Neural cell (in vitro differentiated cells): ENCODE results near the gene GPC5.

Source experiments
- CTCF ChIP-seq: fragments of 450-650 bp; IDR thresholded peaks from 2 replicates; pipeline ENCODE4 v1.5.1; 2014; ENCODE audit warnings: antibody characterized with exemption, mild to moderate bottlenecking, moderate library complexity; ENCODE audit not compliant: poor library complexity, severe bottlenecking
- EP300 ChIP-seq: fragments of 450-650 bp; conservative IDR thresholded peaks from 2 replicates; pipeline ENCODE4 v1.6.1; 2014; ENCODE audit warnings: antibody characterized with exemption, mild to moderate bottlenecking, moderate library complexity; ENCODE audit not compliant: poor library complexity, severe bottlenecking
- MXI1 ChIP-seq: fragments of 450-650 bp; conservative IDR thresholded peaks from 2 replicates; pipeline ENCODE4 v1.6.1; 2014; ENCODE audit warnings: antibody characterized with exemption, mild to moderate bottlenecking; ENCODE audit not compliant: poor library complexity, severe bottlenecking
- POLR2AphosphoS5 ChIP-seq: IDR thresholded peaks from 2 replicates; pipeline ENCODE4 v1.6.1; 2012
- RAD21 ChIP-seq: fragments of 450-650 bp; conservative IDR thresholded peaks from 2 replicates; pipeline ENCODE4 v1.6.1; 2014; ENCODE audit warnings: antibody characterized with exemption, mild to moderate bottlenecking, moderate library complexity
- SMC3 ChIP-seq: fragments of 450-650 bp; conservative IDR thresholded peaks from 2 replicates; pipeline ENCODE4 v1.6.1; 2014; ENCODE audit warnings: antibody characterized with exemption, mild to moderate bottlenecking, moderate library complexity; ENCODE audit not compliant: poor library complexity
- TAF1 ChIP-seq: IDR thresholded peaks from 2 replicates; pipeline ENCODE4 v1.6.1; 2012; ENCODE audit warnings: low read depth

GRCh38 chr13:92197669-92198068 is 799.2 kb downstream of the GPC5 start:
- TF ChIP-seq EP300, result no peak
- TF ChIP-seq TAF1, result no peak
- no peak for TF ChIP-seq CTCF
- TF ChIP-seq POLR2AphosphoS5, result no peak
- TF ChIP-seq SMC3, result no peak
- no peak for TF ChIP-seq RAD21
- no peak for TF ChIP-seq MXI1
